ENCODE measurements around the gene NBAS.

The NBAS gene

GRCh38 chr2:15568874-15569273, 7.7 kb upstream of the NBAS start:
- DNase-seq (ENCODE audit: low read depth, low spot score) = no peak
- in situ Hi-C loops (cut with HindIII; ENCODE audit: low sequenced_read_pairs) = no loop called here
- TF ChIP-seq CTCF (IDR thresholded peaks at IDR 0.05; ENCODE audit: low read depth, low read length) = no peak
- H3K4me3 ChIP-seq (ENCODE audit: low read depth, low read length) = no peak overlapping the region

DNA sequence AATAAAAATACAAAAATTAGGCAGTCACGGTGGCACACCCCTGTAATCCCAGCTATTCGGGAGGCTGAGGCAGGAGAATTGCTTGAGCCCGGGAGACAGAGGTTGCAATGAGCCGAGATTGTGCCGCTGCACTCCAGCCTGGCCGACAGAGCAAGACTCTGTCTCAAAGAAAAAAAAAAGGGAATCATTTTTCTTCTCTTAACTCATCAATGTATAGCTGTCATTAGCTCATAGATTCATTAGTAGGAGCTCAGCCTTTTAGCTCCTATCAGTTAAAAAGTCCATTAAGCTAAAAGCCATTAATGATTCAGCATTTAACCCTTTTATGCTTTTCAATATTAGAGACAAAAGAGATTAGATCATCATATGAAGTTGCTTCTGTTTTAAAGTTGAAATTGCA, 5.8 kb upstream of the NBAS start:
- no peak overlapping the region for H3K4me3 ChIP-seq (ENCODE audit: low read depth, low read length)
- in situ Hi-C loops (cut with HindIII; ENCODE audit: low sequenced_read_pairs) = no loop called here
- no peak for DNase-seq (ENCODE audit: low read depth, low spot score)
- TF ChIP-seq CTCF (IDR thresholded peaks at IDR 0.05; ENCODE audit: low read depth, low read length) = no peak

GRCh38 chr2:15565994-15566671, 5.0 kb upstream of the NBAS start:
- in situ Hi-C loops (cut with HindIII; ENCODE audit: low sequenced_read_pairs) = no loop called here
- no peak for DNase-seq (ENCODE audit: low read depth, low spot score)
- TF ChIP-seq CTCF (IDR thresholded peaks at IDR 0.05; ENCODE audit: low read depth, low read length) = no peak
- H3K4me3 ChIP-seq (ENCODE audit: low read depth, low read length) = no peak overlapping the region

- H3K4me3 ChIP-seq (ENCODE audit: low read depth, low read length) = no peak overlapping the region
- in situ Hi-C loops (cut with HindIII; ENCODE audit: low sequenced_read_pairs) = no loop called here
- TF ChIP-seq CTCF (IDR thresholded peaks at IDR 0.05; ENCODE audit: low read depth, low read length) = no peak
- no peak for DNase-seq (ENCODE audit: low read depth, low spot score)
These were observed 4.3 kb upstream of the NBAS start for GRCh38 chr2:15565392-15565791.

DNA sequence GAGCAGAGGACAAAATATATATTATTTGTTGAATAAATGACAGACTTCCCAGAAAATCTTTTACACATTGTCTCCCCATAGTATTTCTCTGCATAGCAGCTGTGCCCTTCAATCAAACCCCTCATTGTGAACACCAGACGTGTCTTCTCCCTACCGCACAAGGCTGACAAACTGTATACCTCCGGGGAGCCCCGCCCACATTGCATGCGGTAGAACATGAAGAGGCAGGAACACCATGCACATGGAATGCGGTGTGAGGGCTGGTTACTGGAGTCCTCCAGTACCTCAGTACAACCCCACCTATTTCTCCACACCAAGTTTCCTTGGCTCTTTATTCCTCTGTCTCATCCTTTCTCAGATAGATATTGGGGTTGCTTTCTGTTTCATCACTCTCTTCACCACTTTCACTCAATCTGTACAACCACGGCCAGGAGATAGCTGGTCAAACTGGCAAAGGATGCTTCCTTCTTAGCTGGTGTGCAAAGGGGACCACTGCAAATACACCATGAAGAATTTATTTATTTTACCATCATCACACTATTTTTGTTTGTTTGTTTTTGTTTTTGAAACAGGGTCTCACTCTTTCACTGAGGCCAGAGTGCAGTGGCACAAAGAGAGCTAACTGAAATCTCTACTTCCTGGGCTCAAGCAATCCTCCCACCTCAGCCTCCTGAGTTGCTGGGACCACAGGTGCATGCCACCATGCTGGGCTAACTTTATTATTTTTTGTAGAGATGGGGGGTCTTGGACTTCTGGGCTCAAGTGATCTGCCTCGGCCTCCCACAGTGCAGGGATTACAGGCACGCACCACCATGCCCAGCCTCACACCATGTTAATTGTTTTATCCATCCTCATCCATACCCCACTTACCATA, 2.3 kb upstream of the NBAS start:
- in situ Hi-C loops (cut with HindIII; ENCODE audit: low sequenced_read_pairs) = no loop called here
- TF ChIP-seq CTCF (IDR thresholded peaks at IDR 0.05; ENCODE audit: low read depth, low read length) = no peak
- no peak overlapping the region for H3K4me3 ChIP-seq (ENCODE audit: low read depth, low read length)
- DNase-seq (ENCODE audit: low read depth, low spot score) = no peak

DNA sequence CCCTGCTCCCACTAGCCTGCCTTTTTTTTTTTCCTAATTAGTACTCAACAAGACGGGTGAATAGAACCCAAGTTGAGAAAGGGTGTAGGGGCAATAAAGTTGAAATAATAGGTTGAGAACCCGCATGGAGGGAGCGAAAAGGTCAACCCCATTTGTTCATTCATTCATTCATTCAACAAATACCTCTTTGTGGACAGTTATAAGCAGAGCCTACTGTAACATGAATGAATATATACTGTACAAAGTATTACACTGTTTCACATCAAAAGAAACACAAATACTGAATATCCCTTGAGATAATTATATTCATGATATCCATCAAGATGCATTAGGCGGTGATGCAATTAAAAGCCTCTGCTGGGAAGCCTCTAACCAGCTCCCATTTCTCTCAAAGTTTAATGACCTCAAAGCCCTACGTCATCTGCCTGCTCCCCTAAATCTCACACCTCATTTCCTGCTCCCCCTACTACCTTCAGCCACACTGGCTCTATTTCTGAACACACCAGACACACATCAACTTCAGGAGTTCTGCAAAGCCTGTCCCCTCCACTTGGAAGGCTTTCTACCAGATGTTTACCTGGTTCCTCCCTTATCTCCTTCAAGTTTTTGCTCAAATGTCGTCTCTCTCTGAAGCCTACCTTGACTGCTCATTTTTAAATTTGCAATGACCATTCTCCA, 1.4 kb upstream of the NBAS start:
- no peak for TF ChIP-seq CTCF (IDR thresholded peaks at IDR 0.05; ENCODE audit: low read depth, low read length)

More for the DNA sequence above, 1.4 kb upstream of the NBAS start:
- DNase-seq (ENCODE audit: low read depth, low spot score) = no peak
- H3K4me3 ChIP-seq (ENCODE audit: low read depth, low read length) = no peak overlapping the region
- in situ Hi-C loops (cut with HindIII; ENCODE audit: low sequenced_read_pairs) = no loop called here
